ENCODE measurements around the gene RPL7L1. TPM values are rescaled to one million over a fixed set of nuclear protein-coding genes. Genes with fewer than 3 reads are reported as not detected.

RPL7L1 gene
- total and polyA plus RNA-seq, 2 of the 4 experiments (the other 2 are of a cell fraction): 43.0 to 112 TPM

- Histone ChIP-seq H2BK20ac (ENCODE audit: low read depth, low read length) (no peak overlapping the region; the same call in 1 of the 2 replicates), H3K23ac (ENCODE audit: low read depth, low read length) (no peak overlapping the region), H3K79me1 (ENCODE audit: low read depth in 1 of 2, low read length in 2 of 2) (peaks cover under 1 to 21% of the 10 kb centered on the region in 2 experiments; a peak in 2 of 4 replicates), H3K4ac (ENCODE audit: low read depth, low read length) (peak overlapping the region; percentile 82), H4K91ac (ENCODE audit: insufficient read depth, low read depth, low read length) (no peak overlapping the region), H3K36me3 (ENCODE audit: control insufficient read depth, insufficient read depth, low read length) (peaks cover 6% of the 10 kb centered on the region), H3K4me1 (ENCODE audit: control insufficient read depth, insufficient read depth, low read length) (no peaks in the 10 kb centered on the region), H2AFZ (replicated peaks; ENCODE audit: low read length, poor library complexity) (peak overlapping the region; percentile 74), H3K27me3 (ENCODE audit: control insufficient read depth, insufficient read depth, low read length) (no peaks in the 10 kb centered on the region), H3K4me2 (ENCODE audit: low read depth, low read length) (no peak overlapping the region), H3K14ac (replicated peaks; ENCODE audit: low read depth, low read length) (no peak overlapping the region), H3K9ac (ENCODE audit: low read depth, low read length) (no peak overlapping the region), H4K20me1 (ENCODE audit: insufficient read depth, low read length) (no peaks in the 10 kb centered on the region), H2BK5ac (ENCODE audit: low read depth, low read length, poor library complexity, severe bottlenecking) (no peak overlapping the region), H2AK9ac (replicated peaks; ENCODE audit: low read depth, low read length, poor library complexity) (no peak overlapping the region), H2BK120ac (ENCODE audit: low read depth, low read length) (no peak overlapping the region), H3K9me1 (ENCODE audit: insufficient read depth, low read length) (no peaks in the 10 kb centered on the region), H2BK15ac (ENCODE audit: low read depth, low read length) (no peak overlapping the region), H4K8ac (ENCODE audit: low read depth in 2 of 2, low read length in 2 of 2) (peak overlapping the region; percentile 18 to 72; a peak in 3 of 4 replicates), H3K56ac (ENCODE audit: extremely low read depth, insufficient read depth, low read length) (no peak overlapping the region), H3K4me3 (ENCODE audit: insufficient read depth, low read depth, low read length) (no peak overlapping the region), H3K27ac (ENCODE audit: insufficient read depth, low read length) (no peak overlapping the region), H3K9me3 (ENCODE audit: control insufficient read depth, insufficient read depth, low read length) (no peaks in the 10 kb centered on the region), H3K18ac (ENCODE audit: low read depth, low read length) (no peak overlapping the region), H4K5ac (ENCODE audit: low read depth, low read length) (peak overlapping the region; percentile 86; the same call in 1 of the 2 replicates), H2AK5ac (ENCODE audit: low read depth, low read length) (peak overlapping the region; percentile 36; the same call in 1 of the 2 replicates)
- no TSS peak for BruUV-seq (replicated peaks)
- in situ Hi-C loops (cut with MboI; ENCODE audit: low sequenced_read_pairs) (loop anchor here (5.0 to 25.0 kb wide), 2 partner anchors 215 to 790 kb away; no protein-coding TSS in a partner anchor), dilution Hi-C loops (cut with HindIII; ENCODE audit: low sequenced_read_pairs, unreplicated experiment) (no loop called here), intact Hi-C loops (cut with micrococcal nuclease) (loop anchor here (1.0 to 2.0 kb wide), 4 partner anchors 95 to 216 kb away; partner anchors contain the start of gene BICRAL)
- WGBS, 2 experiments (ENCODE audit: extremely low coverage in 2 of 2, insufficient read length in 1 of 2): 89% methylated on average over 3 of the region's 3 CpGs; no CpG with 5 or more reads in 1 of the 2 experiments
- TF ChIP-seq MXI1 (IDR thresholded peaks at IDR 0.05; ENCODE audit: borderline replicate concordance, low read depth, low read length) (no peak), CTCF (conservative IDR thresholded peaks at IDR 0.05; ENCODE audit: low read depth, low read length) (no peak), MAFK (IDR thresholded peaks at IDR 0.05; ENCODE audit: low read depth, low read length) (no peak), CEBPB (IDR thresholded peaks at IDR 0.05; ENCODE audit: low read depth, low read length) (no peak), RCOR1 (IDR thresholded peaks at IDR 0.05; ENCODE audit: insufficient replicate concordance, low read length) (no peak), RAD21 (IDR thresholded peaks at IDR 0.05; ENCODE audit: low read length) (no peak), NFE2L2 (IDR thresholded peaks at IDR 0.05; ENCODE audit: low read depth, low read length) (no peak), ELK1 (IDR thresholded peaks at IDR 0.05; ENCODE audit: borderline replicate concordance, low read depth, low read length) (no peak), FOS (IDR thresholded peaks at IDR 0.05; ENCODE audit: low read depth, low read length) (no peak), RFX5 (IDR thresholded peaks at IDR 0.05; ENCODE audit: low read depth, low read length) (no peak), SMC3 (IDR thresholded peaks at IDR 0.05; ENCODE audit: low read depth, low read length) (no peak), USF2 (IDR thresholded peaks at IDR 0.05; ENCODE audit: low read depth, low read length) (no peak), CHD1 (IDR thresholded peaks at IDR 0.05; ENCODE audit: low read depth, low read length) (no peak), POLR2A (IDR thresholded peaks at IDR 0.05; ENCODE audit: low read depth, low read length) (no peak), BHLHE40 (IDR thresholded peaks at IDR 0.05; ENCODE audit: low read depth, low read length) (no peak), MAZ (IDR thresholded peaks at IDR 0.05; ENCODE audit: borderline replicate concordance, low read depth, low read length) (no peak)
- CTCF ChIA-PET: no interaction called here
- ATAC-seq (ENCODE audit: low read depth): no peak
- no peak for DNase-seq
- POLR2A ChIA-PET (ENCODE audit: unreplicated experiment): no interaction called here
Measured at GRCh38 chr6:42877695-42878094, 1.7 kb upstream of the RPL7L1 start.
